HG03442 (cell line): Measurements from ENCODE around the gene FAM163B.

Source experiments
- ATAC-seq: cut with Tn5 transposase; IDR thresholded peaks from one replicate; pipeline ENCODE4 v1.9.1; 2021; ENCODE audit warnings: mild to moderate bottlenecking, moderate library complexity; ENCODE audit not compliant: unreplicated experiment

FAM163B gene

DNA sequence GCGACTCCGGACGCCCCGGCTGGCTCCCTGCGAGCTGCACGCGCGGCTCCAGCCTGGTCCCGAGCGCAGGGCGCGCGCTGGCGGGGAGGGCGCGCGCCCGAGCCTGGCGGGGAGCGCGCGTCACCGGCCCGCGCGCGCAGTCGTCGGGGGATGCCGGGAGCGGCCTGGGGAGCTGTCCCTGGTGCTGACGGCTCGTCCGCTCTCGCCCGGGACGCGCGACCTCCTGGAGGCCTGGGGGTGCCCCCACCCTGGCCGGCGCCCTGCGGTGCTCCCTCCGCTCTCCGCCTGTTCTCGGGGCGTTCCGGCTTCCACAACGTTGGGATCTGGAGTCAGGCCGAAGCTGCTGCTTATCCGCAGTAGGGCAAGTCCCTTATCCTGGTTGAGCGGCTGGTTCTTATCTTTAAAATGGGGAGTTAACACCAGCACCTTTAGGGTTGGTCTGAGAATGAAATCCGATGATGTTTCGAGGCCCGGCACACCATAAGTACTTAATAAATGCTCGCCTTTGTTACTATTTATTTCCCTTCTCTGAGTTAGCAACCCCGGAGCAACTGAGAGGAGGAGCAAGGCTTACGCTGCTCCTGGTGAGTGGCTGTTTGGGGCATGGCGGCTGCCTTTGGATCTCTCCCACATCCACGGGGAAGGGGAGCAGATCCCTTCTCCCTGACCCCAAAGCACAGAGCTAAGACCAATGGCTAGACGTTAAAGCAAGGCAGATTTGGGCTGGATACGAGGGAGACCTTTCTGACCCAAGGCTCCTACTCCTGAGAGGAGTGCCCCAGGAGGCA is at the start of gene FAM163B:
TSS of gene FAM163B (minus strand) at position 79 of the 788 bp plus-strand sequence. CDS start 29,166 bp downstream, outside the sequence.
- no peak for ATAC-seq

DNA sequence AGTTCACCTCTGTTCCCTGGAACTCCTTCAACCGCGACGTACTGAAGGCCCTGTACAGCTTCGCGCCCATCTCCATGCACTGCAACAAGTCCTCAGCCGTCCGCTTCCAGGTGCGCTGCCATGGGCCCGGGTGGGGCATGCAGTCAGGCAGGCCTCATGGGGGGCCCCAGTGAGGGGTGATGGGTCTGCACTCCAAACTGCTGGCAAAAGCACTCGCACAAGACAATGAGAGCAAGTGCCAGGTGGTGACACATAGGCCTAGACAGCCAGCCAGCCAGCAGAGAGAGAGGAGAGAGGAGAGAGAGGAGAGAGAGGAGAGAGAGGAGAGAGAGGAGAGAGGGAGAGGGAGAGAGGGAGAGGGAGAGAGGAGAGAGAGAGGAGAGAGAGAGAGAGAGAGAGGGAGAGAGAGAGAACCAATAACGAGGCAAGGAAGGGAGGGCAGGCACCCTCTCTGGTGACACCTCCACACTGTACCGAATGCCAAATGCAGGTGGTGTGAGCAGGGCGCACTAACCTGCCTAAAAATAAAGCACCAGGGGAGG is 48.0 kb upstream of the FAM163B start:
- no peak for ATAC-seq

DNA sequence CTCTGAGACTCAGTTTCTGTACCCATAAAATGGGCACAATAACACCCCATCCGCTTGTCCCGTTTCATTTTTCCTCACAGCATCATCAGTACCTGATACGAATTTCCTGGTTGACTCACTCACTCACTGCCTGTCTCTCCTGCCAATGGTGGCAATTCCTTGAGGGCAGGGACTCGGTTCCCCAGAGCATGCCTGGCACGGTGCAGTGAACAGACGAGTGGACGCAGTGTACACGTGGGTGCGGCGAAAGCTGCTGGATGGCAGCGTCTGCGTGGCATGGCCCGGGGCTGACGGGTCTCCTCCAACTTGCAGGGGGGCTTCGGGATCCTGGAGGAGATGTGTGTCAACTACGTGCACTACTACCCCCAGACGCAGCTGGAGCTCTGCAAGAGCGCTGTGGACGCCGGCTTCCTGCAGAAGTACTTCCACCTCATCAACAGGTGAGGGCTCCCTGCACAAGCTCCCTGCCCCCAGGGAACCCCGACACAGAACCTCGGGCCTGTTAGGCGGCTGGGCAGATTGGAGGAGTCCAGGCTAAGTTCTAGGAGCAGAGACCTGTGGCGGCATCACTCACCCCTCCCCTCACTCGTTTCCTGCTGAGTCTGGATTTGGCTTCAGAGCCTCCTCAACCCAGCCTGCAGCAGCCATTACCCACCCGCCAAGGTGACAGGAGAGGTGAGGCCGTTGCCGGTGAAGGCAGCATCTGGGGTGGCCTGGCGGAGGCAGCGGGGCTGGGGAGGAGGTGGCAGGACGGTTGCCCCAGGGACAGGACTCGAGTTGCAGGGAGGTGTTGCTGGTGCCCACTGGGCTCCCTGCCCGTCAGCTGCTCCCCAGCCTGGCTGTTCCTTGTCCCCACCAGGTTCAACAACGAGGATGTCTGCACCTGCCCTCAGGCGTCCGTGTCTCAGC is 47.3 kb upstream of the FAM163B start:
- ATAC-seq = no peak

- no peak for ATAC-seq
Observed at GRCh38 chr9:133655701-133656100, 46.5 kb upstream of the FAM163B start.

DNA sequence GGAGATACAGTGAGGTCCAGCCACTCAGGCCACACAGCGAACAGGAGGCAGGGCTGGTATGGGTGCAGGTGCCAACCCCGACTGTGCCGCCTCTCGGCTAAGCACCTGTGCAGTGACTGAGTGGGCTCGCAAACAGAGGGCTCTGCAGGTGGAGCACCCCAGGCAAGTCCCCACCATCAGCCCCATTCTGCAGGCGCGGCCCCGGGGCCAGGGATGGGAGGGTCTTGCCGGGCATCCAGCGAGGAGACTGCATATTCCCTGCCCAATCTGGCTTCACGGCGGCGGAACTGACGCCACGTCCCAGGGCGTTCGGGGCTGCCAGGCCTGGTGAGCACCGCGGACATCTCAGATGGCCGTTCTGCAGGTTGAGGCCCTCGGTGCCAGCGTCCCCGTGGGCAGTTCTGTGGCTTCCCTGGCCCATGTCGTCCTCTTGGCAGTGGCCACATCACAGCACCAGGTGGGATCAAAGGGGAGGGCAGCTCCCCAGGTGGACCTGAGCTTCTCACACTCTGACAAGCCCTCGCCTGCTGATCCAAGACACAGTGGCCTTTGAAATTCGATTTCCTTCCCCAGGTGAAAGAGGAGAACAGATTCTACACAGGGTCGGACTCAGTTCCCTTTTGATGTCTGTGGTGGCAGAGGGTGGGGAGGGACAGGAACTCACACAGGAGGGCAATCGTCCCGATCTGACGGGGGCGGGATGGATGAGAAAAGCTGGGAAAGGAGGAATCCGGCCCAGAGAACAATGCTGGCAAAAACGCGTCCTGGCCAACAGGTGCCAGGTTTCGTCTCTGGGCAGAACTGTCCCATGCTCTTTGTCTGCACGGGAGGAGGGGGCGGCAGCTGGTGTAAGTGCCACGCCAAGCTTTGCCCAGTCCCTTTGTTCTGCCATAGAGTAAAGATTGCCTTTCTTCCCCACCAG is 45.8 kb upstream of the FAM163B start:
- ATAC-seq = no peak

- ATAC-seq = no peak
Observed at GRCh38 chr9:133653638-133654037, 44.4 kb upstream of the FAM163B start.

GRCh38 chr9:133650026-133650425 is 40.8 kb upstream of the FAM163B start:
- ATAC-seq = no peak

DNA sequence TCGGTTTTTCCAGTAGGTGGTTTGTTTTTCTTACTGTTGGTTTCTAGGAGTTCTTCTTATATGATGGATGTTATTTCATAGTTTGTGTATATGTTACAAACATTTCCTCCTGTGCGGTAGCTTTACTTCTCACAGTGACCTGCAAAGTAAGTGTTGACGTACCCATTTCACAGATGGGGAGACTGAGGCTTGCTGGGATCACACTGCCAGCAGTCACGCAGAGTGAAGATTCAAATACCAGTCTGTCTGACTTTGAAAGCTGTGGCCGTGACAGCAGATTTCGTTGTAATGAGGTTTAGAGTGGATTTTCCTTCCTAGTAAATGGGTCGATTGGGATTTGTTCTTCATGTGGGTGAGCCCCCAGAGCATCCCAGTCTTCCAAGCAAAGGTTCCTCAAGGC is 40.0 kb upstream of the FAM163B start:
- ATAC-seq = no peak

DNA sequence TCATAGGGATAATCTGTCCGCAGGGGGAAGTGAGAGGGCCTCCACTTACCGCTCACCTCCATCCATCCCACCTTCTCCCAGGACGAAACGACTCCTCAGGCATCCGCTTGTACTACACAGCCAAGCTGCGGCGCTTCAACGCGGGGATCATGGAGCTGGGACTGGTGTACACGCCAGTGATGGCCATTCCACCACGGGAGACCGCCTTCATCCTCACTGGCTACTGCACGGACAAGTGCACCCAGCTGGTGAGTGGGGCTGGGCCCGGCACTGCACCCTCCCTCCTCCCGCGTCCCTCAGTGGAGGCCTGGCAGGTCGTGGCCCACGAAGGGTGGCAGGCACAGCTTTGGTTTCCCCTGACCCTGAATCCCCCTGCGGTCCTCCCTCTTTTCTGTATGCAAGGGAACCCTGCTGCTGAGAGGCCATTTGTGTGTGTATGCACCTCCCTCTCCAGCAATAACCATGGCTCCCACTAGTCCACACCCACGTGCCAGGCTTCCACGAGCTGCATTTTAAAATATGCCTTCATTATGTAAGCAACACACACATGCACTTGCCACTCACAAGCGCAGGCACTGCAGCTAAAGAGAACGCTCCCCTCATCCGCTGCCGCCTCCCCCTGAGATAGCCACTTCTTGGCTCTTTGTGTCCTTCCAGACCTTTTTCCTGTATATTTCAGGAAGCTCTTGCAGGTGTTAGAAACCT is 38.7 kb upstream of the FAM163B start:
- ATAC-seq = no peak

DNA sequence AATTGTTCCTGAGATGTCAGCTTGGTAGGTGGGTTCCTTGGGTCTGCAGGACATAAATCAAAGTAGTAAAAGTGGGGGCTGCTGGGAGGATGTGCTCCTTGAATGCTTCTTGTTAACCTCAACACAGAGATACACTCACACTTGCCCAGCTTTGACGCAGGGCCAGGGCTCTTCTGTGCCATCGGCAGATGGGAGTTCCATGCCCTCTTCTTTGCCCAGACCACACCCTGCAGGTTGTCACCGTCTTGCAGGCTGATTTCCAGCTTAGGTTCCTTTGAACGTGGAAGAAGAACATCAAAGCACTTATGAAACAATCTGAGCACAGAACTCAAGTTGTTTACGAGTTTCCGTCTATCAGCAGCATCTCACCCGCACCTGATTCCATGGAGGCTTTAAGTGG is 38.0 kb upstream of the FAM163B start:
- ATAC-seq = no peak

GRCh38 chr9:133645021-133645765 is 36.0 kb upstream of the FAM163B start:
- ATAC-seq = no peak

- ATAC-seq = no peak
Observed at GRCh38 chr9:133643978-133644760, 35.0 kb upstream of the FAM163B start.

DNA sequence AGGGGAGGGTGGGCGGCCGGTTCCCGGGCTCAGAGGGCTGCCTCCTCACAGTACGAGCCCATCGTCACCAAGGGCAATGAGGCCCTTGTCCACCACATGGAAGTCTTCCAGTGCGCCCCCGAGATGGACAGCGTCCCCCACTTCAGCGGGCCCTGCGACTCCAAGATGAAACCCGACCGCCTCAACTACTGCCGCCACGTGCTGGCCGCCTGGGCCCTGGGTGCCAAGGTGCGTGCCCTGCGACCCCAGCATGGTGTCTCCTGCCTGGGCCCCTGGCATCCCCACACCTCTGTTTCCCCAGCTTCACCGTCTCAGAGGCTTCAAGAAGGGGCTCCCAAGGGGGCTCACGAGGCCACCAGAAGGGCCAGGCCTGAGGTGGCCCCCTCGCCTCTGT is 34.2 kb upstream of the FAM163B start:
- no peak for ATAC-seq

DNA sequence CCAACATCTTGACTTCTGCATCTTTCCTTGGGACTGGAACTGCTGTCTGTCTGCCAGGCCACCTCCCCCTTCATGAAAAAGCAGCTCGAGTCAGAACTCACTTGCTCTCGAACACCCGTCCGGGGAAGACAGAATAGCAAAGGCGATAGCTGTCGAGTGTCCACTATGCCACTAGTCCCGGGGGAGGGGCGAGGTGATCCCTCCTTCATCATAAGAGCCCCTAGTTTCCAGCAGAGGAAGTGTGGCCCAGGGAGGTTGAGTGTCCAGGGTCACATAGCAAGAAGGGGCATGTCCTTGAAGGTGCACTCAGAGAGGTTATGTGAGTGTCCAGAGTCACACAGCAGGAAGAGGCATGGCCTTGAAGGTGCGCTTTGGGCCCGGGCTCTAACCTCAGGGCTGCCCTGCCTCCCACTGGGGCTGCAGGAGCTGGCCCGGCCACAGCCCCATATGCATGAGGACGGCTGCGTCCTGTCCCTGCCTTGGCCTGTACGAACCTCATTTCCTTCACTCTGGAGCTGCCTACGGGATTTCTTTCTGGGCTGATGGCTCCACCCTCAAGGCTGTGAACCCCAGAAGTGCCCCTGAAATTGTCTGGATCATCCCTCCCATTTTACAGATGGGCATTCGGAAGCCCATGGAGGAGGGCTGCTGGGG is 33.6 kb upstream of the FAM163B start:
- ATAC-seq = no peak

DNA sequence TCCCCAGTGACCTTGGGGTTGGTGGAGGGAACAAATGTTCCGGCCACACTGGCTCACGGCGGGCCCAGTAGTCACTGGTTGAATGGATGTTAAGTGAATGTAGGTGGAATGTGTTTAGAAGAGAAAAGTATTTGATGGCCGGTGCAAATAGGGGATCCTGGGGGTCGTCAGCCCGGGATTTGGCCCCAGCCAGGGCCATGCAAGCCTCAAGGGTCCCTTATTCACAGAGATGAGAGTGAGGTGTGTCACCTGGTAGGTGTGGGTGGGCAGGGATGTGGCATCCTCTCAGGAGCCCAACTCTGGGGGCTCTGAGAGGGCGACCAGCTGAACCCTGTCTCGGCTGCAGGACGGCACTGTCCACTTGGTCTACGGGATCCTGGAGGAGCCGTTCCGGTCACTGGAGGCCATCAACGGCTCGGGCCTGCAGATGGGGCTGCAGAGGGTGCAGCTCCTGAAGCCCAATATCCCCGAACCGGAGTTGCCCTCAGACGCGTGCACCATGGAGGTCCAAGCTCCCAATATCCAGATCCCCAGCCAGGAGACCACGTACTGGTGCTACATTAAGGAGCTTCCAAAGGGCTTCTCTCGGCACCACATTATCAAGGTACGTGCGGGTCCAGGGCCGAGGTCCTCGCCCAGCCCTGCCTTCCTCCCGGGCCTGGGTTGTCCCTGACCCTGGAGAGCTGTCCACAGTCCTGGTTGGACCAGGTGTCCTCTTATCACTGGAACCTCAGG is 32.8 kb upstream of the FAM163B start:
- no peak for ATAC-seq

- no peak for ATAC-seq
Observed at GRCh38 chr9:133641396-133641655, 32.1 kb upstream of the FAM163B start.

DNA sequence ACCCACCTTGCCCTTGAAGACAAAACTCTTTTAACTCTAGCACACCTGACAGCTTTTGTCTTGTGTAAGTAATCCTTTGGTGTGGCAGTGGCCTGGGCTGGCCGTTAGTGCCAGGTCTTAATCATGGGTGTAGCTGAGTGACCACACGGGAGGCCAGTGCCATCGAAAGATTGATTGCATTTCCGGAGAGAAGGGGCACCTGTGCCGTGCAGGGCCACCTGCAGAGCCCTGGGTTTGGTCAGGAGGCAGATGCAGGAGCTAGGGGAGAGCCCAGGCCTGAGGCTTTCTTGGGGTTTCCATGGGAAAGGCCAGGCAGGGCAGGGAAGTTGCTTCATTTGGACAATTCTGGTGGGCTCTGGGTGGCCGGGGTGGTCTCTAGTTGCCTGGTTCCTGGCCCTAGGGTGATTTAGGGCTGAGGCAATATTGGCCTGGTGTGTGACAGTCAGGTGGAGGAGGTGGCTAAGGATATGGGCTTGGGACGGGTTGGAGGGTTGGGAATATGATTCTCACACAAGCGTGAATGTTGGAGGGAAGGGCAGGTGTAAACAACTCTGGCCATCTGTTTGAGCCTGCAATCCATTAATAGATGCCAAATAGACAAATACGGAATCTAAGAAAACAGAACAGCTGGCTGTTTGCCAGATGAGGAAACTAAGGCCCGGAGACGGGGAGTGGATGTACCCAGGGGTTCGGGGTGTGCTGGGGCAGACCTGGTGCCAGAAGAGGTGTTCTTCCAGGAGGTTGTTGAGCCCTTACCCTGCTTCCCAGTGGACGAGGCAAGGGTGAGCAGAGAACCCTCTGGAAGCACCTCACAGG is 31.6 kb upstream of the FAM163B start:
- ATAC-seq = no peak
